NB4 (cell line): Measurements from ENCODE around the gene IGFBPL1.

Source experiments
- CTCF ChIP-seq: IDR thresholded peaks from one replicate; pipeline ENCODE4 v1.5.1; 2012; ENCODE audit warnings: low read depth, low read length
- MYC ChIP-seq: IDR thresholded peaks from 2 replicates; pipeline ENCODE4 v1.6.1; 2011; ENCODE audit warnings: low read depth, low read length
- POLR2A ChIP-seq: IDR thresholded peaks from 2 replicates; pipeline ENCODE4 v1.6.1; 2011; ENCODE audit warnings: mild to moderate bottlenecking; ENCODE audit not compliant: insufficient read length; ENCODE audit errors: extremely low read depth

GRCh38 chr9:38434853-38435252 lies 10.6 kb upstream of the IGFBPL1 start:
- TF ChIP-seq CTCF = no peak
- no peak for TF ChIP-seq MYC
- TF ChIP-seq POLR2A = no peak
